Adrenal gland (tissue), 5 donors: ENCODE data around the gene FMO1.

Experiments
- POLR2A ChIP-seq, 2 donors: fragments of 450-650 bp; IDR thresholded peaks; one replicate each; pipeline ENCODE4 v1.6.1; 2017; ENCODE audit warnings: antibody characterized with exemption in 2 of 2, mild to moderate bottlenecking in 2 of 2, moderate library complexity in 1 of 2
- TF ChIP-seq, protein P1 (sequence below), 6 experiments: fragments of 450-650 bp in 4 of 6; fragments of 200-600 bp in 2 of 6; sonication (generic) in 1 of 6; IDR thresholded peaks; 1 replicate in 5 of 6; 2 replicates in 1 of 6; pipeline versions ENCODE4 v1.5.1 to v1.8.0; 2016 to 2021; ENCODE audit warnings: antibody characterized with exemption in 6 of 6, mild to moderate bottlenecking in 2 of 6, moderate library complexity in 1 of 6
- donor health status: DM: no; HTN: no; CAD: no.

DNA sequence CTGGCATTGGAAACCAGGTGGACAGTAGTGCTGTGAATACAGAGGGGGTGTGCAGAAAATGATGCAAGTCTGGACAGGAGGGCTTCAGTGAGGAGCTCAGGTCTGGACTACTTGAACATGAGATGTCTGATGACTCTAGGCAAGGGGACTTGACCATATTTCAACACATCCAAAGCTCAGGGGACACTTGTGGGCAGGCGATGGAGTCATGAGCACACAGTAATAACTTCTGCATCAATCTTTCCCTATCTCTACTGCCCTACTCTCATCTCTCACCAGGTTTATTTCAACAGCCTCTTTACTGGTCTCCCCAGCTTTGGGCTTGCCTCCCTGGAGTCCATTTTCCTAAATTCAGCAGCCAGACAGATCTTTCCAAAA, 41.3 kb upstream of the FMO1 start:
- no peak for TF ChIP-seq POLR2A (IDR thresholded peaks at IDR 0.05)
- TF ChIP-seq, protein P1, sequence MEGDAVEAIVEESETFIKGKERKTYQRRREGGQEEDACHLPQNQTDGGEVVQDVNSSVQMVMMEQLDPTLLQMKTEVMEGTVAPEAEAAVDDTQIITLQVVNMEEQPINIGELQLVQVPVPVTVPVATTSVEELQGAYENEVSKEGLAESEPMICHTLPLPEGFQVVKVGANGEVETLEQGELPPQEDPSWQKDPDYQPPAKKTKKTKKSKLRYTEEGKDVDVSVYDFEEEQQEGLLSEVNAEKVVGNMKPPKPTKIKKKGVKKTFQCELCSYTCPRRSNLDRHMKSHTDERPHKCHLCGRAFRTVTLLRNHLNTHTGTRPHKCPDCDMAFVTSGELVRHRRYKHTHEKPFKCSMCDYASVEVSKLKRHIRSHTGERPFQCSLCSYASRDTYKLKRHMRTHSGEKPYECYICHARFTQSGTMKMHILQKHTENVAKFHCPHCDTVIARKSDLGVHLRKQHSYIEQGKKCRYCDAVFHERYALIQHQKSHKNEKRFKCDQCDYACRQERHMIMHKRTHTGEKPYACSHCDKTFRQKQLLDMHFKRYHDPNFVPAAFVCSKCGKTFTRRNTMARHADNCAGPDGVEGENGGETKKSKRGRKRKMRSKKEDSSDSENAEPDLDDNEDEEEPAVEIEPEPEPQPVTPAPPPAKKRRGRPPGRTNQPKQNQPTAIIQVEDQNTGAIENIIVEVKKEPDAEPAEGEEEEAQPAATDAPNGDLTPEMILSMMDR (IDR thresholded peaks at IDR 0.05), result no peak
